Fibroblast of the aortic adventitia (primary cell): ENCODE measurements around the gene PCCB. TPM values are rescaled to one million over a fixed set of nuclear protein-coding genes. Genes with fewer than 3 reads are reported as not detected.
"Not testable (repeated sequence)": the region's sequence is repeated elsewhere in the genome, so short reads cannot be mapped to it uniquely, and the experiment has no call there.

Experiments
- DNase-seq: peaks from one replicate; pipeline ENCODE4 v3.0.0-alpha.2; 2010; ENCODE audit warnings: low read depth
- H3K4me3 ChIP-seq: 2 replicates; pipeline ENCODE4 v1.5.1; 2011; ENCODE audit warnings: low read depth, mild to moderate bottlenecking, control low read depth, low read length, moderate library complexity
- CTCF ChIP-seq: IDR thresholded peaks from 2 replicates; pipeline ENCODE4 v1.5.1; 2011; ENCODE audit warnings: mild to moderate bottlenecking, low read length, control low read depth, inconsistent platforms; ENCODE audit not compliant: insufficient read depth
- total RNA-seq: library from RNA; depleted of rRNA; stranded (reverse); fragments of >200 nt; gene quantifications from 2 replicates; pipeline ENCODE4 v1.2.3, GENCODE V29; 2012; ENCODE audit warnings: low replicate concordance

The PCCB gene
- total RNA-seq, 1 donor, result 37.2 TPM

GRCh38 chr3:136330900-136331299, 80.8 kb downstream of the PCCB start:
- TF ChIP-seq CTCF, result no peak
- DNase-seq, result no peak
- no peak overlapping the region for H3K4me3 ChIP-seq

GRCh38 chr3:136332302-136332701, 82.2 kb downstream of the PCCB start:
- DNase-seq, result no peak
- H3K4me3 ChIP-seq, result no peak overlapping the region
- no peak for TF ChIP-seq CTCF

- no peak overlapping the region for H3K4me3 ChIP-seq
- no peak for TF ChIP-seq CTCF
- peak; percentile 61 for DNase-seq
Observed at GRCh38 chr3:136332776-136333175, 82.6 kb downstream of the PCCB start.

- no peak for DNase-seq
- no peak for TF ChIP-seq CTCF
- H3K4me3 ChIP-seq, result no peak overlapping the region
Observed at GRCh38 chr3:136334209-136334608, 84.1 kb downstream of the PCCB start.

GRCh38 chr3:136334726-136335125, 84.6 kb downstream of the PCCB start:
- H3K4me3 ChIP-seq, DNase-seq: not testable (repeated sequence)

GRCh38 chr3:136336329-136337100, 86.4 kb downstream of the PCCB start:
- H3K4me3 ChIP-seq, result no peak overlapping the region
- no peak for TF ChIP-seq CTCF
- peak; percentile 52 for DNase-seq

GRCh38 chr3:136343446-136343845, 93.3 kb downstream of the PCCB start:
- H3K4me3 ChIP-seq, result no peak overlapping the region
- DNase-seq, result no peak
- no peak for TF ChIP-seq CTCF
